Measurements from ENCODE around the gene RAI14. TPM values are rescaled to one million over a fixed set of nuclear protein-coding genes. Genes with fewer than 3 reads are reported as not detected.

RAI14 gene
- total RNA-seq, 4 donors from 2014 or later, result 45.8 to 143 (median 80.5) TPM

- H3K4me1 ChIP-seq, result peaks cover 0 to 21% (median 0%) of the 10 kb centered on the region in 3 donors
- WGBS, 2 donors (ENCODE audit: low coverage in 1 of 2), result 35 to 71% methylated on average over 3 to 4 of the region's 5 CpGs
- no peaks in the 10 kb centered on the region for H3K9me3 ChIP-seq
- H3K27me3 ChIP-seq, result no peaks in the 10 kb centered on the region
- H3K4me3 ChIP-seq, result no peak overlapping the region
- H3K27ac ChIP-seq, result peak overlapping the region in 1 of 4 donors; percentile 35
- no peak for TF ChIP-seq POLR2A (IDR thresholded peaks at IDR 0.05)
- TF ChIP-seq EP300 (IDR thresholded peaks at IDR 0.05), result no peak
- TF ChIP-seq CTCF (IDR thresholded peaks at IDR 0.05), result no peak
- TF ChIP-seq POLR2AphosphoS5 (IDR thresholded peaks at IDR 0.05), result no peak
- no peak for ATAC-seq
- no peaks in the 10 kb centered on the region for H3K36me3 ChIP-seq
Observed at GRCh38 chr5:34652466-34652865, 3.7 kb upstream of the RAI14 start.

- no peak for ATAC-seq
- Histone ChIP-seq H3K9me3 (no peaks in the 10 kb centered on the region), H3K4me3 (no peak overlapping the region), H3K36me3 (no peaks in the 10 kb centered on the region), H3K4me1 (peaks cover 0 to 25% (median 4%) of the 10 kb centered on the region in 3 donors), H3K27ac (peak overlapping the region in 1 of 4 donors; percentile 35), H3K27me3 (no peaks in the 10 kb centered on the region)
- TF ChIP-seq CTCF (IDR thresholded peaks at IDR 0.05), result no peak
- TF ChIP-seq POLR2A (IDR thresholded peaks at IDR 0.05), result no peak
- no peak for TF ChIP-seq POLR2AphosphoS5 (IDR thresholded peaks at IDR 0.05)
- no peak for TF ChIP-seq EP300 (IDR thresholded peaks at IDR 0.05)
Observed at GRCh38 chr5:34652914-34653313, 3.2 kb upstream of the RAI14 start.

- Histone ChIP-seq H3K4me3 (no peak overlapping the region), H3K27ac (no peak overlapping the region), H3K4me1 (peaks cover 0 to 33% (median 10%) of the 10 kb centered on the region in 3 donors), H3K9me3 (no peaks in the 10 kb centered on the region), H3K36me3 (no peaks in the 10 kb centered on the region), H3K27me3 (no peaks in the 10 kb centered on the region)
- TF ChIP-seq CTCF (IDR thresholded peaks at IDR 0.05) (no peak), POLR2A (IDR thresholded peaks at IDR 0.05) (no peak), EP300 (IDR thresholded peaks at IDR 0.05) (no peak), POLR2AphosphoS5 (IDR thresholded peaks at IDR 0.05) (no peak)
- no peak for ATAC-seq
Observed at GRCh38 chr5:34653708-34654107, 2.4 kb upstream of the RAI14 start.

- no peak for TF ChIP-seq EP300 (IDR thresholded peaks at IDR 0.05)
- TF ChIP-seq POLR2AphosphoS5 (IDR thresholded peaks at IDR 0.05), result peak; percentile 58
- peak in 1 of 2 donors; percentile 42 for TF ChIP-seq POLR2A (IDR thresholded peaks at IDR 0.05)
- TF ChIP-seq CTCF (IDR thresholded peaks at IDR 0.05), result peak in 1 of 4 experiments; percentile 3
- Histone ChIP-seq H3K4me1 (peaks cover 0 to 34% (median 10%) of the 10 kb centered on the region in 3 donors), H3K4me3 (peak overlapping the region; percentile 87 to 96), H3K27ac (peak overlapping the region; percentile 90 to 97 (median 96)), H3K27me3 (no peaks in the 10 kb centered on the region), H3K36me3 (no peaks in the 10 kb centered on the region), H3K9me3 (no peaks in the 10 kb centered on the region)
- peak; percentile 60 for ATAC-seq
- 1 to 3% methylated on average over 10 to 13 of the region's 16 CpGs for WGBS, 2 donors (ENCODE audit: low coverage in 1 of 2)
Observed at GRCh38 chr5:34655354-34655991, 655 bp upstream of the RAI14 start.

- no peaks in the 10 kb centered on the region for H3K36me3 ChIP-seq
- 0% methylated on average over 4 of the region's 53 CpGs; no CpG with 5 or more reads in 1 of the 2 donors for WGBS, 2 donors (ENCODE audit: low coverage in 1 of 2)
- H3K4me1 ChIP-seq, result peaks cover 0 to 34% (median 10%) of the 10 kb centered on the region in 3 donors
- H3K27me3 ChIP-seq, result no peaks in the 10 kb centered on the region
- no peaks in the 10 kb centered on the region for H3K9me3 ChIP-seq
- peak overlapping the region; percentile 90 to 97 (median 96) for H3K27ac ChIP-seq
- peak overlapping the region; percentile 87 to 96 for H3K4me3 ChIP-seq
- TF ChIP-seq CTCF (IDR thresholded peaks at IDR 0.05) (no peak), EP300 (IDR thresholded peaks at IDR 0.05) (no peak), POLR2A (IDR thresholded peaks at IDR 0.05) (no peak), POLR2AphosphoS5 (IDR thresholded peaks at IDR 0.05) (no peak)
- ATAC-seq, result peak; percentile 14
Observed at GRCh38 chr5:34656700-34657273, 659 bp downstream of the RAI14 start.
